Uterus (tissue), 4 donors: ENCODE data around the gene ASB1. TPM values are rescaled to one million over a fixed set of nuclear protein-coding genes. Genes with fewer than 3 reads are reported as not detected.

Experiments used
- DNase-seq, 2 donors: peaks; one replicate each; pipeline ENCODE4 v3.0.0-alpha.2; 2019 to 2020
- H3K27ac ChIP-seq, 2 donors: fragments of 200-600 bp; sonication (generic); 1 replicate in 1 of 2; 2 replicates in 1 of 2; pipeline ENCODE4 v1.5.1; 2016 to 2018
- H3K27me3 ChIP-seq, 2 donors: fragments of 200-600 bp; sonication (generic); one replicate each; pipeline ENCODE4 v1.5.1; 2018 to 2019; ENCODE audit warnings: control low read depth in 1 of 2
- H3K36me3 ChIP-seq, 2 donors: fragments of 200-600 bp; sonication (generic); one replicate each; pipeline ENCODE4 v1.5.1; 2019; ENCODE audit warnings: control low read depth in 1 of 2
- H3K4me1 ChIP-seq, 2 donors: fragments of 200-600 bp; sonication (generic); one replicate each; pipeline ENCODE4 v1.5.1; 2018 to 2019; ENCODE audit warnings: control low read depth in 1 of 2
- H3K4me3 ChIP-seq, 2 donors: fragments of 200-600 bp; sonication (generic); 1 replicate in 1 of 2; 2 replicates in 1 of 2; pipeline ENCODE4 v1.5.1; 2018 to 2019; ENCODE audit warnings: mild to moderate bottlenecking in 1 of 2
- H3K9me3 ChIP-seq, 2 donors: fragments of 200-600 bp; sonication (generic); one replicate each; pipeline ENCODE4 v1.5.1; 2019; ENCODE audit warnings: control low read depth in 1 of 2
- POLR2A ChIP-seq, 2 donors: fragments of 450-650 bp; IDR thresholded peaks; one replicate each; pipeline ENCODE4 v1.6.1; 2016; ENCODE audit warnings: antibody characterized with exemption in 2 of 2, mild to moderate bottlenecking in 1 of 2, moderate library complexity in 1 of 2
- intact Hi-C: fragments of 100-400 bp; cut with DNase I; formaldehyde crosslinking; loops from one replicate; pipeline ENCODE4 v1.15.1; 2023; ENCODE audit warnings: low total_unique reads
- small RNA-seq: library from RNA; depleted of rRNA; stranded (forward); fragments of <200 nt; gene quantifications from one replicate; pipeline ENCODE3, GENCODE V24; 2016
- total RNA-seq, 4 donors: library from RNA; depleted of rRNA in 3 of 4; stranded (reverse); fragments of >200 nt in 3 of 4; gene quantifications; one replicate each; pipeline versions ENCODE4 v1.1.0 to v1.2.4, GENCODE V29; 2014 to 2023
- TF ChIP-seq, protein P1 (sequence below), 4 experiments: fragments of 200-600 bp in 2 of 4; fragments of 450-650 bp in 2 of 4; sonication (generic) in 2 of 4; IDR thresholded peaks; one replicate each; pipeline ENCODE4 v1.5.1; 2016 to 2019; ENCODE audit warnings: antibody characterized with exemption in 4 of 4, mild to moderate bottlenecking in 2 of 4, moderate library complexity in 1 of 4
- donor health status: DM: yes; HTN: yes; CAD: no.

Gene ASB1
- total RNA-seq, 4 donors from 2014 or later = 4.9 to 40.5 (median 18.6) TPM

DNA sequence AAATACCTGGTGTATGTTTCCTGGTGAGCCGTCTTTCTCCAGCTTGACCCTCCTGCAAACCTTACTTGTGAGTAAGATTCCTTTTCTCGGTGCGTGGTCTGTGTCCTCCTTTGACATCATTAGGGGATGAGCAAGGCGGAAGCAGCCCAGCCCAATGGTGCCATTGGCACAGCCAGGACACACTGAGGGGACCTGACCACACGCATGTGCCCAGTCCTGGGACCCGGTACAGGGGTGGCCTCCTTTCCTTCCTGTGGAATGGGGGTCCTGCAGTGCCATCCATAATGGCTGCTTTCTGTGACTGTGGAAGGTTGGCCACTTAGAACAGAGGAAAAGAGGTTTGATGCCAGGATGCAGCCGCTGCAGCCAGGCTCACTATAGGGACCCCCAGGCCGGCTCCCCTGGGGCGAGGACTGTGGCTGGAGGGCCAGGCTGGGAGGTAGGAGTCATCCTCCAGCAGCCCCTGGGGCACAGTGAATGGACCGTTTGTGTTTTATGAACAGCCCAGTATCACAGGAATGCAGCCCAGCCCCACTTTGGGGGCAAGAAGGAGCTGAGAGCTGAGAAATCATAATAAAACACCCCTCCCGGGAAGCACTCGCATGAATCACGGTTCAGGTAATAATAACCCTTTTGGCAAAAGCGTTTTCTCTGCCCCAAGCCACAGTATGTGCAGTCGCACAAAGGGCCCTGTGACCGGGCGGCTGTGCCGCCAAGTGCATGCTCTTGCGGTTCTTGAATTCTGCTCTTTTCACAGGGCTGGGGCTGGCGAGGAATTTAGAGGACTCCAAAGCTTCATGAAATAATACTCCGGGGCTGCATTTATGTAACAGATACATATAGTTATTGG is 73.2 kb downstream of the ASB1 start:
- intact Hi-C loops = no loop called here

DNA sequence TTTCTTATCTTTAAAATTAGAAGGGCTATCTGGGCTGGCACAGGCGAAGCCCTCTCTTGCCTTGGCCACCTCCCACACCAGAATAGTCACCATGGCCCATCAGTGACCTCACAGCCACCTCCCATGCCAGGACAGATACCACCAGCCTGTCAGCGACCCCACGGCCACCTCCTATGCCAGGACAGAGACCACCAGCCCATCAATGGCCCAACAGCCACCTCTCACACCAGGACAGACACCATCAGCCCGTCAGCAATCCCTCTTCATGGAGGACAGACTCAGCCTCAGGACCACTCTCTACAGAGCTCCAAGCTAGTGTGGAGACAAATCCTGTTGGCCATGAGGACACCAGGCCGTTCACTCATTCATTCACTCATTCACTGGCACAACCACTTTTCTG is 74.6 kb downstream of the ASB1 start:
- no peaks in the 10 kb centered on the region for H3K9me3 ChIP-seq
- intact Hi-C loops = no loop called here
- H3K36me3 ChIP-seq = no peaks in the 10 kb centered on the region
- no peaks in the 10 kb centered on the region for H3K27me3 ChIP-seq
- no peak for DNase-seq
- H3K27ac ChIP-seq = no peak overlapping the region
- TF ChIP-seq POLR2A (IDR thresholded peaks at IDR 0.05) = no peak
- TF ChIP-seq, protein P1, sequence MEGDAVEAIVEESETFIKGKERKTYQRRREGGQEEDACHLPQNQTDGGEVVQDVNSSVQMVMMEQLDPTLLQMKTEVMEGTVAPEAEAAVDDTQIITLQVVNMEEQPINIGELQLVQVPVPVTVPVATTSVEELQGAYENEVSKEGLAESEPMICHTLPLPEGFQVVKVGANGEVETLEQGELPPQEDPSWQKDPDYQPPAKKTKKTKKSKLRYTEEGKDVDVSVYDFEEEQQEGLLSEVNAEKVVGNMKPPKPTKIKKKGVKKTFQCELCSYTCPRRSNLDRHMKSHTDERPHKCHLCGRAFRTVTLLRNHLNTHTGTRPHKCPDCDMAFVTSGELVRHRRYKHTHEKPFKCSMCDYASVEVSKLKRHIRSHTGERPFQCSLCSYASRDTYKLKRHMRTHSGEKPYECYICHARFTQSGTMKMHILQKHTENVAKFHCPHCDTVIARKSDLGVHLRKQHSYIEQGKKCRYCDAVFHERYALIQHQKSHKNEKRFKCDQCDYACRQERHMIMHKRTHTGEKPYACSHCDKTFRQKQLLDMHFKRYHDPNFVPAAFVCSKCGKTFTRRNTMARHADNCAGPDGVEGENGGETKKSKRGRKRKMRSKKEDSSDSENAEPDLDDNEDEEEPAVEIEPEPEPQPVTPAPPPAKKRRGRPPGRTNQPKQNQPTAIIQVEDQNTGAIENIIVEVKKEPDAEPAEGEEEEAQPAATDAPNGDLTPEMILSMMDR (IDR thresholded peaks at IDR 0.05) = no peak
- H3K4me1 ChIP-seq = no peaks in the 10 kb centered on the region
- H3K4me3 ChIP-seq = no peak overlapping the region

More for the DNA sequence above, 73.2 kb downstream of the ASB1 start:
- no peaks in the 10 kb centered on the region for H3K27me3 ChIP-seq
- no peaks in the 10 kb centered on the region for H3K9me3 ChIP-seq
- no peak overlapping the region for H3K4me3 ChIP-seq
- no peaks in the 10 kb centered on the region for H3K4me1 ChIP-seq
- H3K36me3 ChIP-seq = no peaks in the 10 kb centered on the region
- no peak for DNase-seq
- no peak for TF ChIP-seq POLR2A (IDR thresholded peaks at IDR 0.05)
- TF ChIP-seq, protein P1 (IDR thresholded peaks at IDR 0.05) = no peak
- no peak overlapping the region for H3K27ac ChIP-seq

Small RNA genes within 50 kb of the gene (small RNA-seq; reads per million reads assigned to genes)
- gene RNU6-234P = not detected

Other genes with a start within 250 kb of the ASB1 start
- 10 to 100 TPM in 3 of 4 donors, 1 to 10 TPM in 1; 9.2 to 78.0 (median 29.1) TPM for gene ILKAP, start 223.2 kb upstream of the ASB1 start, total RNA-seq
- gene HES6, start 186.9 kb upstream of the ASB1 start, total RNA-seq = 10 to 100 TPM in 2 of 4 donors, 1 to 10 TPM in 1, not detected in 1; 9.5 to 33.3 (median 10.2) TPM
- gene PER2, start 138.3 kb upstream of the ASB1 start, total RNA-seq = 10 to 100 TPM in 3 of 4 donors, 1 to 10 TPM in 1; 2.9 to 40.9 (median 19.9) TPM
- 10 to 100 TPM; 12.6 to 41.8 (median 27.6) TPM for gene TRAF3IP1, start 106.4 kb upstream of the ASB1 start, total RNA-seq